GM15510 (cell line): Measurements from ENCODE around the gene CLEC16A.

Experiments
- POLR2A ChIP-seq: IDR thresholded peaks from 3 replicates; pipeline ENCODE4 v1.6.1; 2011; ENCODE audit warnings: borderline replicate concordance; ENCODE audit not compliant: insufficient read length; ENCODE audit errors: extremely low read depth

The CLEC16A gene

GRCh38 chr16:10970065-10970464, 25.7 kb downstream of the CLEC16A start:
- TF ChIP-seq POLR2A = no peak

- TF ChIP-seq POLR2A = no peak
These were observed 27.2 kb downstream of the CLEC16A start for GRCh38 chr16:10971560-10971961.

GRCh38 chr16:10972108-10972818, 27.9 kb downstream of the CLEC16A start:
- no peak for TF ChIP-seq POLR2A

- TF ChIP-seq POLR2A = no peak
These were observed 28.6 kb downstream of the CLEC16A start for GRCh38 chr16:10972819-10973464.

- no peak for TF ChIP-seq POLR2A
These were observed 32.3 kb downstream of the CLEC16A start for GRCh38 chr16:10976634-10977033.

- no peak for TF ChIP-seq POLR2A
These were observed 33.8 kb downstream of the CLEC16A start for GRCh38 chr16:10978124-10978523.

- no peak for TF ChIP-seq POLR2A
These were observed 34.6 kb downstream of the CLEC16A start for GRCh38 chr16:10978871-10979446.

GRCh38 chr16:10979717-10980601, 35.6 kb downstream of the CLEC16A start:
- TF ChIP-seq POLR2A = no peak

- no peak for TF ChIP-seq POLR2A
These were observed 36.4 kb downstream of the CLEC16A start for GRCh38 chr16:10980813-10981212.

GRCh38 chr16:10981697-10982216, 37.4 kb downstream of the CLEC16A start:
- no peak for TF ChIP-seq POLR2A

GRCh38 chr16:10982465-10983150, 38.2 kb downstream of the CLEC16A start:
- no peak for TF ChIP-seq POLR2A

- no peak for TF ChIP-seq POLR2A
These were observed 38.8 kb downstream of the CLEC16A start for GRCh38 chr16:10983159-10983558.

GRCh38 chr16:10984509-10984908, 40.1 kb downstream of the CLEC16A start:
- no peak for TF ChIP-seq POLR2A
